Neuronal stem cell (in vitro differentiated cells): ENCODE results near the gene GBX1.

Experiments
- DNase-seq: peaks from one replicate; pipeline ENCODE4 v3.0.0-alpha.2; 2013; ENCODE audit warnings: low spot score
- H2AFZ ChIP-seq: one replicate; pipeline ENCODE4 v1.6.1; 2013; ENCODE audit warnings: mild to moderate bottlenecking, low read length, inconsistent platforms
- H2AK5ac ChIP-seq: 2 replicates; pipeline ENCODE4 v1.6.1; 2013; ENCODE audit warnings: low read depth, mild to moderate bottlenecking, inconsistent platforms, low read length, moderate library complexity, mixed read lengths
- H2BK120ac ChIP-seq: 2 replicates; pipeline ENCODE4 v1.6.1; 2013; ENCODE audit warnings: low read depth, mild to moderate bottlenecking, inconsistent platforms, low read length, moderate library complexity, mixed read lengths
- H2BK12ac ChIP-seq: one replicate; pipeline ENCODE4 v1.6.1; 2013; ENCODE audit warnings: low read length, inconsistent platforms
- H2BK15ac ChIP-seq: 2 replicates; pipeline ENCODE4 v1.6.1; 2013; ENCODE audit warnings: mild to moderate bottlenecking, low read length, inconsistent platforms, mixed read lengths
- H2BK5ac ChIP-seq: one replicate; pipeline ENCODE4 v1.6.1; 2013; ENCODE audit warnings: inconsistent platforms, mild to moderate bottlenecking, low read length, moderate library complexity
- H3K14ac ChIP-seq: one replicate; pipeline ENCODE4 v1.6.1; 2013; ENCODE audit warnings: low read length, inconsistent platforms
- H3K18ac ChIP-seq: 2 replicates; pipeline ENCODE4 v1.6.1; 2013; ENCODE audit warnings: low read length, inconsistent platforms
- H3K23ac ChIP-seq: 2 replicates; pipeline ENCODE4 v1.6.1; 2013; ENCODE audit warnings: low read depth, mild to moderate bottlenecking, mixed read lengths, low read length, inconsistent platforms; ENCODE audit not compliant: poor library complexity
- H3K27ac ChIP-seq: replicated peaks from 3 replicates; pipeline ENCODE4 v1.5.1; 2013; ENCODE audit warnings: low read length, inconsistent platforms
- H3K27me3 ChIP-seq, 3 experiments: 2 replicates each; pipeline ENCODE4 v1.6.1; 2013; ENCODE audit warnings: low read length in 3 of 3, mild to moderate bottlenecking in 2 of 3, inconsistent platforms in 1 of 3, low read depth in 1 of 3, mixed read lengths in 1 of 3, moderate library complexity in 1 of 3; ENCODE audit not compliant: control insufficient read depth in 3 of 3, insufficient read depth in 3 of 3
- H3K36me3 ChIP-seq, 2 donors: replicated peaks in 1 of 2; 2 replicates each; pipeline ENCODE4 v1.6.1; 2013; ENCODE audit warnings: low read length in 2 of 2; ENCODE audit not compliant: control insufficient read depth in 2 of 2, insufficient read depth in 2 of 2
- H3K4ac ChIP-seq: 2 replicates; pipeline ENCODE4 v1.6.1; 2013; ENCODE audit warnings: inconsistent platforms, mild to moderate bottlenecking, low read length, moderate library complexity
- H3K4me1 ChIP-seq, 2 donors: 1 replicate in 1 of 2; 2 replicates in 1 of 2; pipeline ENCODE4 v1.6.1; 2013; ENCODE audit warnings: low read length in 2 of 2, low read depth in 1 of 2; ENCODE audit not compliant: control insufficient read depth in 2 of 2, insufficient read depth in 1 of 2
- H3K4me2 ChIP-seq: one replicate; pipeline ENCODE4 v1.6.1; 2013; ENCODE audit warnings: mild to moderate bottlenecking, low read length, inconsistent platforms; ENCODE audit not compliant: insufficient read depth, poor library complexity, severe bottlenecking
- H3K4me3 ChIP-seq, 2 donors: 2 replicates each; pipeline ENCODE4 v1.5.1; 2013; ENCODE audit warnings: low read length in 2 of 2, mild to moderate bottlenecking in 2 of 2, inconsistent platforms in 1 of 2, moderate library complexity in 1 of 2
- H3K79me1 ChIP-seq: one replicate; pipeline ENCODE4 v1.6.1; 2013; ENCODE audit warnings: low read depth, mild to moderate bottlenecking, inconsistent platforms, low read length, moderate library complexity
- H3K9ac ChIP-seq: one replicate; pipeline ENCODE4 v1.6.1; 2013; ENCODE audit warnings: mild to moderate bottlenecking, low read depth, low read length, inconsistent platforms; ENCODE audit not compliant: poor library complexity
- H3K9me3 ChIP-seq, 2 donors: replicated peaks in 1 of 2; 2 replicates each; pipeline versions ENCODE3 to v1.6.1; 2013; ENCODE audit warnings: low read length in 2 of 2, mild to moderate bottlenecking in 2 of 2, inconsistent platforms in 1 of 2, low read depth in 1 of 2, mixed read lengths in 1 of 2, moderate library complexity in 1 of 2; ENCODE audit not compliant: control insufficient read depth in 2 of 2, insufficient read depth in 1 of 2
- H4K8ac ChIP-seq: one replicate; pipeline ENCODE4 v1.6.1; 2013; ENCODE audit warnings: low read depth, mild to moderate bottlenecking, inconsistent platforms, low read length, moderate library complexity
- H4K91ac ChIP-seq: one replicate; pipeline ENCODE4 v1.6.1; 2013; ENCODE audit warnings: low read length, low read depth, mild to moderate bottlenecking, inconsistent platforms; ENCODE audit not compliant: poor library complexity
- WGBS, 2 donors: extraction: QIAGEN DNeasy Blood & Tissue Kit; methylation state at CpG; one replicate each; pipeline ENCODE4 v1.1.7; 2013; ENCODE audit warnings: missing lambda C conversion rate in 2 of 2, mixed read lengths in 1 of 2; ENCODE audit not compliant: insufficient read length in 2 of 2, insufficient replicate concordance in 1 of 2; ENCODE audit errors: extremely low coverage in 2 of 2; 5-methylcytosine and 5-hydroxymethylcytosine counted together

The GBX1 gene

DNA sequence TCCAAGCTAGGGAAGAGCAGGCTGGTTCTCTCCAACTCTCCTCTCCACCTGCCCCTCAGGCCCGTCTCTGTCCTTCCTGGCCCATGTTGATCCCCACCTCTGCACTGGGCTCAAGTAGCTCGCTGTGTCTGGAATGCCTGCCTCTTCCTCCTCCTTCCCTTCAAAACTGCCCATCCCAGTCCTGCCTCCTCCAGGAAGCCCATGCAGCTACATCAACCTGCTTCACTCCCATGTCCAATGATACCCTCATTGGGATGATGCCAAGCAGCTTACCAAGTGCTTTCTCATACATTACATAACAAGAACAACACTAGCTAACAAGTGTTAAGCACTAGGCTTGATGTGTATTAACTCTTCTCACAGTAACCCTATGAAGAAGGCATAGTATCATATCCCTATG lies 11.3 kb upstream of the GBX1 start:
- WGBS, 2 donors: no CpG with 5 or more reads among the region's 2 CpGs
- H3K27me3 ChIP-seq: peaks cover 2 to 52% (median 15%) of the 10 kb centered on the region in 3 experiments

DNA sequence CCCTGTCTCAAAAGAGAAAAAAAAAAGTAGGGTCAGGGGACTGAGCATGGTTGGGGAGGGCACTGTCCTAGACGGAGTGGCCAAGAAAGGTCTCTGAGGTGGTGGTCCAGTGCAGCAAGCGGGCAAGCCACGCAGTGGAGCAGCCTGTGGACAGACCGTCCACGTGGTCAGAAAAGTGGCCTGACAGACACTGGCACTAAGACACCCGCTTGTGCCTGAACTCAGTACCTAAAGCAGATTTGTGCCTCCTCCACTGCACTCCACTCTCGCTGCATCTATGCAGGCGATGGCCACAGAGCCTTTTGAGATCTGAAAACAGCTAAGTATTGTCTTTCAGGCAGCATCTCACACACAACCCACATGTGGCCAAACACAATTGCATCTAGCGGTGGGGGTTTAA lies 10.7 kb upstream of the GBX1 start:
- Histone ChIP-seq H4K8ac (no peak overlapping the region), H3K27ac (no peak overlapping the region), H2AFZ (no peak overlapping the region), H2BK15ac (no peak overlapping the region), H3K9ac (no peak overlapping the region), H3K9me3 (peaks cover 0 to 9% of the 10 kb centered on the region in 2 donors), H3K14ac (no peak overlapping the region), H3K27me3 (peaks cover 2 to 52% (median 16%) of the 10 kb centered on the region in 3 experiments), H3K18ac (peak overlapping the region; percentile 62), H2BK120ac (no peak overlapping the region), H2BK12ac (no peak overlapping the region), H3K36me3 (no peaks in the 10 kb centered on the region), H2AK5ac (no peak overlapping the region), H4K91ac (no peak overlapping the region), H3K79me1 (no peaks in the 10 kb centered on the region), H3K4me1 (peaks cover 0 to 3% of the 10 kb centered on the region in 2 donors), H3K4ac (no peak overlapping the region), H3K4me2 (no peak overlapping the region), H3K23ac (no peak overlapping the region), H3K4me3 (no peak overlapping the region), H2BK5ac (no peak overlapping the region)
- no peak for DNase-seq
- WGBS, 2 donors: no CpG with 5 or more reads among the region's 9 CpGs

More for the DNA sequence above, 11.3 kb upstream of the GBX1 start:
- no peak overlapping the region for H3K23ac ChIP-seq
- no peak overlapping the region for H2BK15ac ChIP-seq
- no peak overlapping the region for H3K4me3 ChIP-seq
- H3K14ac ChIP-seq: no peak overlapping the region
- no peak overlapping the region for H2BK120ac ChIP-seq
- no peak overlapping the region for H2BK5ac ChIP-seq
- peaks cover 0 to 3% of the 10 kb centered on the region in 2 donors for H3K4me1 ChIP-seq
- H3K18ac ChIP-seq: no peak overlapping the region
- no peak overlapping the region for H2AK5ac ChIP-seq
- no peak overlapping the region for H2BK12ac ChIP-seq
- no peak overlapping the region for H4K91ac ChIP-seq
- no peak overlapping the region for H3K4me2 ChIP-seq
- no peaks in the 10 kb centered on the region for H3K36me3 ChIP-seq
- H4K8ac ChIP-seq: no peak overlapping the region
- peaks cover 0 to 4% of the 10 kb centered on the region in 2 donors for H3K9me3 ChIP-seq
- no peak for DNase-seq
- no peak overlapping the region for H2AFZ ChIP-seq
- H3K4ac ChIP-seq: no peak overlapping the region
- no peak overlapping the region for H3K27ac ChIP-seq
- H3K9ac ChIP-seq: no peak overlapping the region
- H3K79me1 ChIP-seq: no peaks in the 10 kb centered on the region

DNA sequence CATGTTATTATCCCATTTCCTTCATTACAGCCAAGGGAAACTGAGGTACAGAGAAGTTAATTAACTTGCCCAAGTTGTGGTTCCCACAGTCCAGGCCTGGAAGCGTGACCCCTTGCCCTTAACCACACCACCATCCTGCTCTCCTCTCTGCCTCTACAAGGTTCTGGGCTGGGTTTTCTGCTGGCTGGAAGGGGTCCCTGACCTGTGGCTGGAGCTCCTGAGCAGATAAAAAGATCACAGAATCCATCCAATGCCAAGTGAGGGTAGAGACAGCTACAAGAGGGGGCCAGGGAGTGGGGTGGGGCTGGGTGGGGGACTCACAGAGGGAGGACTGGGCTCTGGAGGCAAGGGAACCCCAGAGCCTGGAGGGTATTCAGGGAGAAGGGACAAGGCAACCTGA lies 9.8 kb upstream of the GBX1 start:
- Histone ChIP-seq H2BK5ac (no peak overlapping the region), H3K14ac (no peak overlapping the region), H3K23ac (no peak overlapping the region), H3K27me3 (peaks cover 2 to 48% (median 19%) of the 10 kb centered on the region in 3 experiments), H2AK5ac (no peak overlapping the region), H3K18ac (no peak overlapping the region), H3K79me1 (no peaks in the 10 kb centered on the region), H3K9me3 (peaks cover 0 to 12% of the 10 kb centered on the region in 2 donors), H3K4me3 (no peak overlapping the region), H3K27ac (no peak overlapping the region), H3K4me2 (no peak overlapping the region), H4K91ac (no peak overlapping the region), H2BK120ac (no peak overlapping the region), H3K4me1 (peaks cover 0 to 3% of the 10 kb centered on the region in 2 donors), H3K9ac (no peak overlapping the region), H2AFZ (no peak overlapping the region), H3K4ac (no peak overlapping the region), H2BK12ac (no peak overlapping the region), H3K36me3 (no peaks in the 10 kb centered on the region), H2BK15ac (no peak overlapping the region), H4K8ac (no peak overlapping the region)
- no CpG with 5 or more reads among the region's 1 CpG for WGBS, 2 donors
- DNase-seq: no peak

DNA sequence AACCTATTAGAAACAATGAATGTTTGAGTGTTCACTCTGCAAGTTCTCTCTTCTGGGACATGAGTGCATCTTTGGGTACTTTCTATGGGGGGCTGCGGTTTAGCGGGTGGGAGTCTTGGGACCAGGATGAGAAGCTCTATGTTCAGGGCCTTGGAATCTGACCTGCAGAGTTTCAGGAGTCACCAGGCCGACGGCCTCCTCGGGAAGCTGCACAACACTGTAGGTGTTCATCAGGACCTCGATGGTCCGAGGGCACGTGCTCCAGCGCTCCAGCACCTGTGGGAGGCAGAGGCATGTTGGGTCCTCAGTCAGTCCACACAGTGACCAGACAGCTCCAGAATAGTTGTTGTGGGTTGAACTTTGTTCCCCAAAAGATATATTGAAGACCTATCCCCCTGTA lies 8.9 kb upstream of the GBX1 start:
- no peak overlapping the region for H3K4me3 ChIP-seq
- H3K27ac ChIP-seq: no peak overlapping the region
- no peak overlapping the region for H2BK12ac ChIP-seq
- no peak overlapping the region for H2AFZ ChIP-seq
- peaks cover 0 to 12% of the 10 kb centered on the region in 2 donors for H3K9me3 ChIP-seq
- peaks cover 0 to 3% of the 10 kb centered on the region in 2 donors for H3K4me1 ChIP-seq
- peaks cover 2 to 50% (median 19%) of the 10 kb centered on the region in 3 experiments for H3K27me3 ChIP-seq
- no peak overlapping the region for H3K4me2 ChIP-seq
- no peaks in the 10 kb centered on the region for H3K79me1 ChIP-seq
- H3K4ac ChIP-seq: no peak overlapping the region
- no peak overlapping the region for H2BK5ac ChIP-seq
- no peak overlapping the region for H4K8ac ChIP-seq
- no peak overlapping the region for H3K23ac ChIP-seq
- H2BK15ac ChIP-seq: no peak overlapping the region
- H2BK120ac ChIP-seq: no peak overlapping the region
- H2AK5ac ChIP-seq: no peak overlapping the region
- no peak overlapping the region for H4K91ac ChIP-seq
- no peak overlapping the region for H3K18ac ChIP-seq
- no peak for DNase-seq
- H3K14ac ChIP-seq: no peak overlapping the region
- H3K36me3 ChIP-seq: no peaks in the 10 kb centered on the region
- no peak overlapping the region for H3K9ac ChIP-seq
- no CpG with 5 or more reads among the region's 9 CpGs for WGBS, 2 donors
